HepG2 (cell line): ENCODE results near the gene PARP14. TPM values are rescaled to one million over a fixed set of nuclear protein-coding genes. Genes with fewer than 3 reads are reported as not detected.
"Not testable (repeated sequence)": the region's sequence is repeated elsewhere in the genome, so short reads cannot be mapped to it uniquely, and the experiment has no call there.

ENCODE experiments used
- CHD4 ChIP-seq: fragments of 200-600 bp; sonication (generic); IDR thresholded peaks from 2 replicates; pipeline ENCODE4 v1.7.0; 2017; ENCODE audit warnings: mild to moderate bottlenecking, low read length, borderline replicate concordance
- CREB1 ChIP-seq, 2 experiments: fragments of 450-650 bp in 1 of 2; IDR thresholded peaks; 2 replicates each; pipeline ENCODE4 v1.6.1; 2016 to 2017; ENCODE audit warnings: control low read depth in 1 of 2, mild to moderate bottlenecking in 1 of 2, missing compliant biosample characterization in 1 of 2, missing genetic modification characterization in 1 of 2
- DRAP1 ChIP-seq: IDR thresholded peaks from 2 replicates; pipeline ENCODE4 v1.6.1; 2016; ENCODE audit warnings: missing genetic modification reagents, missing compliant biosample characterization
- FOXO1 ChIP-seq: sonication (generic); formaldehyde crosslinking; IDR thresholded peaks from 2 replicates; pipeline ENCODE4 v1.4.0; 2020; ENCODE audit warnings: missing genetic modification reagents
- MAFF ChIP-seq: IDR thresholded peaks from 2 replicates; pipeline ENCODE4 v1.6.1; 2011; ENCODE audit warnings: low read depth, low read length, improper control_type of control experiment
- MEIS2 ChIP-seq: sonication (generic); formaldehyde crosslinking; IDR thresholded peaks from 2 replicates; pipeline ENCODE4 v1.9.0; 2021; ENCODE audit warnings: mild to moderate bottlenecking, missing genetic modification reagents
- MIER3 ChIP-seq: IDR thresholded peaks from 2 replicates; pipeline ENCODE4 v1.6.1; 2016; ENCODE audit warnings: missing compliant biosample characterization, borderline replicate concordance
- NFKB2 ChIP-seq: sonication (generic); formaldehyde crosslinking; IDR thresholded peaks from 2 replicates; pipeline ENCODE4 v1.4.0; 2020; ENCODE audit warnings: missing genetic modification reagents, borderline replicate concordance
- PRDM10 ChIP-seq: sonication (generic); formaldehyde crosslinking; IDR thresholded peaks from 2 replicates; pipeline ENCODE4 v1.4.0; 2020; ENCODE audit warnings: low read depth, missing genetic modification reagents
- RNF219 ChIP-seq: sonication (generic); formaldehyde crosslinking; IDR thresholded peaks from 2 replicates; pipeline ENCODE4 v1.5.0; 2020; ENCODE audit warnings: mild to moderate bottlenecking, missing genetic modification reagents
- UBTF ChIP-seq: sonication (generic); formaldehyde crosslinking; IDR thresholded peaks from 2 replicates; pipeline ENCODE4 v1.4.0; 2020; ENCODE audit warnings: mild to moderate bottlenecking, missing genetic modification reagents
- ZNF280B ChIP-seq: sonication (generic); formaldehyde crosslinking; IDR thresholded peaks from 2 replicates; pipeline ENCODE4 v1.5.0; 2020; ENCODE audit warnings: missing genetic modification reagents, mild to moderate bottlenecking, borderline replicate concordance
- ZNF574 ChIP-seq: sonication (generic); formaldehyde crosslinking; IDR thresholded peaks from 2 replicates; pipeline ENCODE4 v1.4.0; 2020; ENCODE audit warnings: missing genetic modification reagents
- ZNF615 ChIP-seq: sonication (generic); formaldehyde crosslinking; IDR thresholded peaks from 2 replicates; pipeline ENCODE4 v1.5.0; 2020; ENCODE audit warnings: mild to moderate bottlenecking, missing genetic modification reagents, borderline replicate concordance
- polyA plus RNA-seq, 8 experiments: library from polyadenylated mRNA; depleted of rRNA in 3 of 8; stranded (reverse) in 7 of 8; unstranded in 1 of 8; fragments of >200 nt; fragmentation: Illumina TruSeq in 4 of 8; extraction: Trizol in 4 of 8; gene quantifications; 2 replicates each; pipeline versions ENCODE4 v1.2.1 to v1.2.3, GENCODE V29; 2011 to 2016; ENCODE audit warnings: low read depth in 4 of 8, missing spikeins in 1 of 8, mixed read lengths in 1 of 8; ENCODE audit not compliant: insufficient read depth in 1 of 8
- total RNA-seq, 5 experiments: library from RNA; depleted of rRNA; stranded (reverse); fragments of >200 nt; fragmentation: Illumina TruSeq; extraction: Trizol; gene quantifications; 2 replicates each; pipeline ENCODE4 v1.2.3, GENCODE V29; 2016; ENCODE audit warnings: low read depth in 1 of 5

PARP14 gene
- total and polyA plus RNA-seq, 2 of the 13 experiments (the other 11 are each of a cell fraction or from before 2014, with no cell fraction given): 9.0 to 19.1 TPM

GRCh38 chr3:122651233-122651907 lies 29.3 kb upstream of the PARP14 start (continued):
- peak; percentile 73 for TF ChIP-seq PRDM10 (CRISPR knock-in tag)
- 0 out of 2 replicates have a peak, but pooled peaks have one; percentile 11 for TF ChIP-seq DRAP1
- peak; percentile 96; the same call in 1 of the 2 replicates for TF ChIP-seq RNF219
- peak; percentile 72; the same call in 1 of the 2 replicates for TF ChIP-seq MEIS2 (CRISPR knock-in tag)
- not testable (repeated sequence) for TF ChIP-seq CREB1 (IDR thresholded peaks at IDR 0.05)
- TF ChIP-seq CREB1 (CRISPR knock-in tag; IDR thresholded peaks at IDR 0.05): peak; percentile 82
- TF ChIP-seq CHD4: peak; percentile 53; the same call in 1 of the 2 replicates
- TF ChIP-seq FOXO1 (CRISPR knock-in tag): peak; percentile 92
- peak; percentile 48; the same call in 1 of the 2 replicates for TF ChIP-seq ZNF574 (CRISPR knock-in tag)
- peak; percentile 30; the same call in 1 of the 2 replicates for TF ChIP-seq NFKB2 (CRISPR knock-in tag)
- TF ChIP-seq ZNF280B (CRISPR knock-in tag): peak; percentile 67; the same call in 1 of the 2 replicates
- peak; percentile 90 for TF ChIP-seq MAFF
- TF ChIP-seq ZNF615 (CRISPR knock-in tag): peak; percentile 73; the same call in 1 of the 2 replicates
- peak; percentile 39; the same call in 1 of the 2 replicates for TF ChIP-seq UBTF
- peak; percentile 93 for TF ChIP-seq MIER3 (CRISPR knock-in tag)
